Endothelial cell of umbilical vein (primary cell): Measurements from ENCODE around the gene SOX15. TPM values are rescaled to one million over a fixed set of nuclear protein-coding genes. Genes with fewer than 3 reads are reported as not detected.

Source experiments
- BruUV-seq: library from RNA; stranded (reverse); fragments of 400-500 nt; replicated peaks from 2 replicates; lab custom pipeline; 2021; lab: Mats Ljungman, UMichigan
- CTCF ChIA-PET: fragments of 300-600, 350-600 bp; sonication (Branson Sonifier 250); formaldehyde crosslinking; loops from one replicate; lab custom pipeline; 2021; ENCODE audit warnings: antibody characterized with exemption, inconsistent platforms; lab: Charles Lee
- POLR2A ChIA-PET: fragments of 300-600, 350-600 bp; sonication (Branson Sonifier 250); formaldehyde crosslinking; loops from one replicate; lab custom pipeline; 2021; ENCODE audit warnings: antibody characterized with exemption, inconsistent platforms; lab: Charles Lee
- DNase-seq: peaks from one replicate; pipeline ENCODE4 v3.0.0-alpha.2; 2011; ENCODE audit warnings: low read depth, low spot score
- FAIRE-seq: peaks from 2 replicates; lab custom pipeline; 2011; peaks lifted over from hg19 to GRCh38; lab: Jason Lieb, UNC
- H2AFZ ChIP-seq: 2 replicates; pipeline ENCODE4 v1.6.0; 2012; ENCODE audit warnings: low read depth, low read length, control low read depth, inconsistent platforms
- H3K27ac ChIP-seq: 2 replicates; pipeline ENCODE4 v1.5.1; 2011; ENCODE audit warnings: low read depth, mild to moderate bottlenecking, control low read depth, low read length, moderate library complexity; ENCODE audit not compliant: insufficient read depth
- H3K27me3 ChIP-seq, 2 experiments: 2 replicates each; pipeline versions ENCODE4 v1.6.0 to v1.6.1; 2011; ENCODE audit warnings: low read length in 2 of 2, mixed read lengths in 1 of 2; ENCODE audit not compliant: control insufficient read depth in 2 of 2, insufficient read depth in 2 of 2
- H3K36me3 ChIP-seq, 2 experiments: 2 replicates in 1 of 2; 3 replicates in 1 of 2; pipeline ENCODE4 v1.5.1; 2011; ENCODE audit warnings: low read length in 2 of 2, mild to moderate bottlenecking in 1 of 2, moderate library complexity in 1 of 2; ENCODE audit not compliant: control insufficient read depth in 2 of 2, insufficient read depth in 2 of 2; ENCODE audit errors: extremely low read depth in 1 of 2
- H3K4me1 ChIP-seq: 3 replicates; pipeline ENCODE4 v1.5.1; 2011; ENCODE audit warnings: mild to moderate bottlenecking, low read length; ENCODE audit not compliant: control insufficient read depth, insufficient read depth; ENCODE audit errors: extremely low read depth
- H3K4me2 ChIP-seq: 2 replicates; pipeline ENCODE4 v1.6.1; 2011; ENCODE audit warnings: low read length, control low read depth, mixed read lengths; ENCODE audit not compliant: insufficient read depth
- H3K4me3 ChIP-seq, 3 experiments: fragments of 200-600 bp in 1 of 3; sonication (generic), shearing (Covaris generic) in 1 of 3; replicated peaks in 1 of 3; 2 replicates each; pipeline ENCODE4 v1.5.1; 2011 to 2016; ENCODE audit warnings: control low read depth in 3 of 3, low read length in 3 of 3, mild to moderate bottlenecking in 2 of 3, inconsistent platforms in 1 of 3, low read depth in 1 of 3, moderate library complexity in 1 of 3; ENCODE audit not compliant: insufficient read depth in 1 of 3
- H3K79me2 ChIP-seq: 2 replicates; pipeline ENCODE4 v1.6.0; 2012; ENCODE audit warnings: low read length, inconsistent platforms; ENCODE audit not compliant: control insufficient read depth, insufficient read depth
- H3K9ac ChIP-seq: replicated peaks from 2 replicates; pipeline ENCODE3; 2011; ENCODE audit warnings: low read length, control low read depth; ENCODE audit not compliant: insufficient read depth; ENCODE audit errors: extremely low read depth
- H3K9me1 ChIP-seq: replicated peaks from 3 replicates; pipeline ENCODE4 v1.6.0; 2011; ENCODE audit warnings: mild to moderate bottlenecking, low read length; ENCODE audit not compliant: control insufficient read depth, insufficient read depth; ENCODE audit errors: extremely low read depth
- H3K9me3 ChIP-seq: replicated peaks from 2 replicates; pipeline ENCODE4 v1.5.1; 2012; ENCODE audit warnings: low read length, inconsistent platforms; ENCODE audit not compliant: control insufficient read depth, insufficient read depth
- H4K20me1 ChIP-seq: replicated peaks from 2 replicates; pipeline ENCODE3; 2011; ENCODE audit warnings: mild to moderate bottlenecking, low read length; ENCODE audit not compliant: control insufficient read depth, insufficient read depth; ENCODE audit errors: extremely low read depth
- CTCF ChIP-seq, 2 donors: IDR thresholded peaks; 1 replicate in 1 of 2; 2 replicates in 1 of 2; pipeline ENCODE4 v1.5.1; 2011; ENCODE audit warnings: low read length in 2 of 2, mild to moderate bottlenecking in 2 of 2, moderate library complexity in 2 of 2, control low read depth in 1 of 2, inconsistent platforms in 1 of 2, low read depth in 1 of 2; ENCODE audit not compliant: insufficient read depth in 1 of 2; ENCODE audit errors: extremely low read depth in 1 of 2
- EZH2 ChIP-seq: IDR thresholded peaks from 2 replicates; pipeline ENCODE4 v1.6.1; 2012; ENCODE audit warnings: borderline replicate concordance, low read depth, mild to moderate bottlenecking, moderate library complexity, low read length, inconsistent platforms; ENCODE audit not compliant: severe bottlenecking
- FOS ChIP-seq: IDR thresholded peaks from 2 replicates; pipeline ENCODE4 v1.6.1; 2011; ENCODE audit warnings: mild to moderate bottlenecking, low read length, moderate library complexity, borderline replicate concordance; ENCODE audit not compliant: insufficient read depth
- GATA2 ChIP-seq: IDR thresholded peaks from 2 replicates; pipeline ENCODE4 v1.7.0; 2011; ENCODE audit warnings: low read depth, mild to moderate bottlenecking, moderate library complexity, mixed read lengths, low read length; ENCODE audit not compliant: insufficient read length, insufficient read depth
- JUN ChIP-seq: IDR thresholded peaks from 2 replicates; pipeline ENCODE4 v1.6.1; 2011; ENCODE audit warnings: borderline replicate concordance, low read depth; ENCODE audit not compliant: insufficient read length, insufficient read depth
- MYC ChIP-seq: IDR thresholded peaks from one replicate; pipeline ENCODE4 v1.6.1; 2011; ENCODE audit warnings: mild to moderate bottlenecking, low read depth, low read length
- POLR2A ChIP-seq: IDR thresholded peaks from 2 replicates; pipeline ENCODE4 v1.6.1; 2012; ENCODE audit warnings: low read depth, mild to moderate bottlenecking, control low read depth, low read length
- POLR2AphosphoS5 ChIP-seq: IDR thresholded peaks from 2 replicates; pipeline ENCODE4 v1.6.1; 2012; ENCODE audit warnings: low read depth, mild to moderate bottlenecking, control low read depth, low read length, moderate library complexity; ENCODE audit not compliant: insufficient read depth
- dilution Hi-C: fragments of 300-500 bp; cut with MboI; formaldehyde crosslinking; loops from one replicate; pipeline ENCODE4 v1.15.0; 2019; ENCODE audit warnings: low sequenced_read_pairs; ENCODE audit not compliant: extremely low pct_ligation_motif_present
- intact Hi-C: fragments of 100-400 bp; cut with micrococcal nuclease; formaldehyde crosslinking; loops from one replicate; pipeline ENCODE4 v1.10.0; 2022
- polyA plus RNA-seq, 4 experiments: library from polyadenylated mRNA; depleted of rRNA in 3 of 4; stranded (reverse) in 3 of 4; unstranded in 1 of 4; fragments of >200 nt; gene quantifications; 2 replicates each; pipeline versions ENCODE4 v1.2.1 to v1.2.3, GENCODE V29; 2011 to 2012; ENCODE audit warnings: missing spikeins in 1 of 4
- total RNA-seq: library from RNA; stranded (reverse); gene quantifications from 2 replicates; pipeline ENCODE4 v1.2.3, GENCODE V29; 2021
- TF ChIP-seq, protein P1 (sequence below): IDR thresholded peaks from 2 replicates; pipeline ENCODE4 v1.6.1; 2011; ENCODE audit not compliant: insufficient read depth, insufficient read length

The SOX15 gene
- total and polyA plus RNA-seq, 2 donors (not counting 3 experiments of a cell fraction or from before 2014, with no cell fraction given), result 0.26 to 0.46 TPM

GRCh38 chr17:7575481-7575883 lies 14.4 kb downstream of the SOX15 start:
- Histone ChIP-seq H3K4me1 (peaks cover 61% of the 10 kb centered on the region), H3K79me2 (peaks cover 54% of the 10 kb centered on the region), H3K9ac (peak overlapping the region; percentile 98), H3K9me1 (no peaks in the 10 kb centered on the region), H2AFZ (no peak overlapping the region), H3K4me3 (peak overlapping the region in 1 of 3 experiments; percentile 86), H3K36me3 (peaks cover 34 to 52% of the 10 kb centered on the region in 2 experiments), H4K20me1 (peaks cover 9% of the 10 kb centered on the region), H3K27me3 (no peaks in the 10 kb centered on the region), H3K4me2 (peak overlapping the region; percentile 92), H3K27ac (no peak overlapping the region), H3K9me3 (no peaks in the 10 kb centered on the region)
- CTCF ChIA-PET, result interaction anchor here (1.0 to 6.2 kb wide), 3 partner anchors 12 to 15 kb away, joined by 3 to 40 read pairs (median 3); partner anchors contain the start of gene SOX15
- POLR2A ChIA-PET, result interaction anchor here (1.0 kb wide), 1 partner anchor 12 kb away, joined by 3 read pairs; no protein-coding TSS in a partner anchor
- DNase-seq (no peak), FAIRE-seq (peak; percentile 73)
- intact Hi-C loops (no loop called here), dilution Hi-C loops (no loop called here)
- no TSS peak for BruUV-seq
- TF ChIP-seq, protein P1, sequence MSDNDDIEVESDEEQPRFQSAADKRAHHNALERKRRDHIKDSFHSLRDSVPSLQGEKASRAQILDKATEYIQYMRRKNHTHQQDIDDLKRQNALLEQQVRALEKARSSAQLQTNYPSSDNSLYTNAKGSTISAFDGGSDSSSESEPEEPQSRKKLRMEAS, result no peak
- no peak for TF ChIP-seq CTCF (IDR thresholded peaks at IDR 0.05; ENCODE audit: extremely low read depth in 1 of 2, insufficient read depth in 1 of 2, low read depth in 1 of 2, low read length in 2 of 2)
- no peak for TF ChIP-seq FOS
- TF ChIP-seq MYC, result no peak
- TF ChIP-seq GATA2, result no peak
- no peak for TF ChIP-seq POLR2A
- no peak for TF ChIP-seq POLR2AphosphoS5
- TF ChIP-seq JUN, result no peak
- no peak for TF ChIP-seq EZH2
